Keratinocyte (primary cell): ENCODE data around the gene PALS2.

Experiments
- EZH2 ChIP-seq: IDR thresholded peaks from one replicate; pipeline ENCODE4 v1.6.1; 2012; ENCODE audit warnings: inconsistent platforms, mild to moderate bottlenecking, low read length, moderate library complexity
- TF ChIP-seq, protein P1 (sequence below), 3 experiments: IDR thresholded peaks in 1 of 3; conservative IDR thresholded peaks in 1 of 3; optimal IDR thresholded peaks in 1 of 3; 2 replicates in 2 of 3; 3 replicates in 1 of 3; pipeline versions ENCODE3 to v1.5.1; 2011; ENCODE audit warnings: low read length in 3 of 3, mild to moderate bottlenecking in 3 of 3, moderate library complexity in 2 of 3, control low read depth in 1 of 3, inconsistent platforms in 1 of 3; ENCODE audit not compliant: insufficient read depth in 2 of 3; ENCODE audit errors: extremely low read depth in 1 of 3

DNA sequence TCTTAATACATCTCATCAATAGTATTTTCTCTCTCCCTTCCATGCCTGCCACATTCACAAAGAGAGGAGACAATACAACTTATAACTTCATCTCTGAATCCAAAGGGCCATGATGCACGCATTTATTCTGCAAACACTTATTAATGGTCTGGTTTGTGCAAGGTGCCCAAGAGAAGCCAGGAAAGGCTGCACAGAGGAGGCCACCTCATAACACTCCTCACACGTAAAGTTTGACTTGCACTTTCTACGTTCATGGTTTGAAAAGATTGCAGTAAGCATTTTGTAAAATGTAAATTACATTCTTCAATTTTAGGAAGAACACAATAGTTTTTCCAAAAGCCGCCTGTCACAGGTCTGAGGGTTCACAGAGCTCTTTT is 1.2 kb upstream of the PALS2 start:
- TF ChIP-seq, protein P1, sequence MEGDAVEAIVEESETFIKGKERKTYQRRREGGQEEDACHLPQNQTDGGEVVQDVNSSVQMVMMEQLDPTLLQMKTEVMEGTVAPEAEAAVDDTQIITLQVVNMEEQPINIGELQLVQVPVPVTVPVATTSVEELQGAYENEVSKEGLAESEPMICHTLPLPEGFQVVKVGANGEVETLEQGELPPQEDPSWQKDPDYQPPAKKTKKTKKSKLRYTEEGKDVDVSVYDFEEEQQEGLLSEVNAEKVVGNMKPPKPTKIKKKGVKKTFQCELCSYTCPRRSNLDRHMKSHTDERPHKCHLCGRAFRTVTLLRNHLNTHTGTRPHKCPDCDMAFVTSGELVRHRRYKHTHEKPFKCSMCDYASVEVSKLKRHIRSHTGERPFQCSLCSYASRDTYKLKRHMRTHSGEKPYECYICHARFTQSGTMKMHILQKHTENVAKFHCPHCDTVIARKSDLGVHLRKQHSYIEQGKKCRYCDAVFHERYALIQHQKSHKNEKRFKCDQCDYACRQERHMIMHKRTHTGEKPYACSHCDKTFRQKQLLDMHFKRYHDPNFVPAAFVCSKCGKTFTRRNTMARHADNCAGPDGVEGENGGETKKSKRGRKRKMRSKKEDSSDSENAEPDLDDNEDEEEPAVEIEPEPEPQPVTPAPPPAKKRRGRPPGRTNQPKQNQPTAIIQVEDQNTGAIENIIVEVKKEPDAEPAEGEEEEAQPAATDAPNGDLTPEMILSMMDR (optimal IDR thresholded peaks at IDR 0.05 in 1 of 3, IDR thresholded peaks at IDR 0.05 in 1 of 3, conservative IDR thresholded peaks at IDR 0.05 in 1 of 3; ENCODE audit: extremely low read depth in 1 of 3, insufficient read depth in 2 of 3, low read length in 3 of 3) = no peak
- no peak for TF ChIP-seq EZH2
